WTC11 (cell line): ENCODE results near the gene NXN. TPM values are rescaled to one million over a fixed set of nuclear protein-coding genes. Genes with fewer than 3 reads are reported as not detected.

Experiments
- ATAC-seq: fragments of 200-7000 bp; cut with Tn5 transposase; 2 replicates; pipeline ENCODE4 v1.10.0; 2021; ENCODE audit warnings: mild to moderate bottlenecking, moderate library complexity
- CTCF ChIA-PET: fragments of 300-600 bp; sonication (Branson Sonifier 250); formaldehyde crosslinking; loops from one replicate; lab custom pipeline; 2021; ENCODE audit warnings: antibody characterized with exemption; lab: Charles Lee
- POLR2A ChIA-PET: fragments of 350-600 bp; sonication (Branson Sonifier 250); formaldehyde crosslinking; loops from one replicate; lab custom pipeline; 2021; ENCODE audit warnings: antibody characterized with exemption; lab: Charles Lee
- DNase-seq: peaks from one replicate; pipeline ENCODE4 v3.0.0; 2021; ENCODE audit warnings: low spot score
- H3K27ac Mint-ChIP-seq: 2 replicates; pipeline ENCODE4 v1.8.0; 2021; ENCODE audit warnings: mixed read lengths
- H3K27me3 Mint-ChIP-seq: 2 replicates; pipeline ENCODE4 v1.8.0; 2021; ENCODE audit warnings: low read depth, mild to moderate bottlenecking, moderate library complexity, mixed read lengths
- H3K36me3 Mint-ChIP-seq: 2 replicates; pipeline ENCODE4 v1.8.0; 2021; ENCODE audit warnings: mixed read lengths
- H3K4me1 Mint-ChIP-seq: 2 replicates; pipeline ENCODE4 v1.8.0; 2022; ENCODE audit warnings: mixed read lengths
- H3K4me3 Mint-ChIP-seq: 2 replicates; pipeline ENCODE4 v1.8.0; 2021; ENCODE audit warnings: mild to moderate bottlenecking, moderate library complexity, mixed read lengths
- H3K9me3 Mint-ChIP-seq: 2 replicates; pipeline ENCODE4 v1.8.0; 2021; ENCODE audit warnings: mixed read lengths
- AFF4 ChIP-seq: sonication (generic); formaldehyde crosslinking; IDR thresholded peaks from 2 replicates; pipeline ENCODE4 v1.8.1; 2023; ENCODE audit warnings: mild to moderate bottlenecking, missing genetic modification reagents, borderline replicate concordance
- AR ChIP-seq: fragments of 250-450 bp; sonication (Bioruptor Pico); IDR thresholded peaks from 2 replicates; pipeline ENCODE4 v1.9.0; 2021; ENCODE audit warnings: mild to moderate bottlenecking
- ATF3 ChIP-seq: sonication (generic); formaldehyde crosslinking; conservative IDR thresholded peaks from 2 replicates; pipeline ENCODE4 v1.8.1; 2022; ENCODE audit warnings: mild to moderate bottlenecking, missing genetic modification reagents
- CREM ChIP-seq: sonication (generic); formaldehyde crosslinking; IDR thresholded peaks from 2 replicates; pipeline ENCODE4 v1.8.1; 2022; ENCODE audit warnings: mild to moderate bottlenecking, missing genetic modification reagents, moderate library complexity
- E2F5 ChIP-seq: sonication (generic); formaldehyde crosslinking; IDR thresholded peaks from 2 replicates; pipeline ENCODE4 v1.8.1; 2022; ENCODE audit warnings: mild to moderate bottlenecking, moderate library complexity, missing genetic modification reagents
- ESRRA ChIP-seq: sonication (generic); formaldehyde crosslinking; IDR thresholded peaks from 2 replicates; pipeline ENCODE4 v1.8.1; 2022; ENCODE audit warnings: mild to moderate bottlenecking, missing genetic modification reagents, borderline replicate concordance
- FOXK1 ChIP-seq: sonication (generic); formaldehyde crosslinking; IDR thresholded peaks from 2 replicates; pipeline ENCODE4 v1.8.0; 2022; ENCODE audit warnings: mild to moderate bottlenecking, moderate library complexity, missing genetic modification reagents
- MLX ChIP-seq: sonication (generic); formaldehyde crosslinking; IDR thresholded peaks from 2 replicates; pipeline ENCODE4 v1.8.1; 2023; ENCODE audit warnings: mild to moderate bottlenecking, missing genetic modification reagents, moderate library complexity
- MXD4 ChIP-seq: fragments of 250-450 bp; sonication (Bioruptor Pico); IDR thresholded peaks from 2 replicates; pipeline ENCODE4 v1.8.0; 2021; ENCODE audit warnings: mild to moderate bottlenecking, moderate library complexity, borderline replicate concordance
- MYBL2 ChIP-seq: sonication (generic); formaldehyde crosslinking; IDR thresholded peaks from 2 replicates; pipeline ENCODE4 v1.8.1; 2023; ENCODE audit warnings: mild to moderate bottlenecking, moderate library complexity, missing genetic modification reagents
- NFE2L1 ChIP-seq: sonication (generic); formaldehyde crosslinking; IDR thresholded peaks from 2 replicates; pipeline ENCODE4 v1.8.1; 2023; ENCODE audit warnings: missing genetic modification reagents
- NFYB ChIP-seq: sonication (generic); formaldehyde crosslinking; conservative IDR thresholded peaks from 2 replicates; pipeline ENCODE4 v1.8.0; 2022; ENCODE audit warnings: low read depth, missing genetic modification reagents
- NR1H2 ChIP-seq: sonication (generic); formaldehyde crosslinking; IDR thresholded peaks from 2 replicates; pipeline ENCODE4 v1.9.0; 2021; ENCODE audit warnings: mild to moderate bottlenecking, moderate library complexity, missing genetic modification reagents
- OVOL2 ChIP-seq: fragments of 250-450 bp; sonication (Bioruptor Pico); IDR thresholded peaks from 2 replicates; pipeline ENCODE4 v1.9.0; 2021; ENCODE audit warnings: mild to moderate bottlenecking, borderline replicate concordance
- PREB ChIP-seq: sonication (generic); formaldehyde crosslinking; IDR thresholded peaks from 2 replicates; pipeline ENCODE4 v1.8.1; 2022; ENCODE audit warnings: mild to moderate bottlenecking, missing genetic modification reagents, moderate library complexity, borderline replicate concordance
- PRRX2 ChIP-seq: fragments of 250-450 bp; sonication (Bioruptor Pico); IDR thresholded peaks from 2 replicates; pipeline ENCODE4 v1.8.0; 2021; ENCODE audit warnings: mild to moderate bottlenecking
- RORB ChIP-seq: fragments of 250-450 bp; sonication (Bioruptor Pico); IDR thresholded peaks from 2 replicates; pipeline ENCODE4 v1.9.0; 2021; ENCODE audit warnings: mild to moderate bottlenecking
- SMAD3 ChIP-seq: sonication (generic); formaldehyde crosslinking; IDR thresholded peaks from 2 replicates; pipeline ENCODE4 v1.8.0; 2022; ENCODE audit warnings: missing genetic modification reagents, mild to moderate bottlenecking, borderline replicate concordance
- ZNF396 ChIP-seq: fragments of 250-450 bp; sonication (Bioruptor Pico); IDR thresholded peaks from 2 replicates; pipeline ENCODE4 v1.8.0; 2021; ENCODE audit warnings: mild to moderate bottlenecking, moderate library complexity, borderline replicate concordance
- ZNF416 ChIP-seq: fragments of 250-450 bp; sonication (Bioruptor Pico); IDR thresholded peaks from 2 replicates; pipeline ENCODE4 v1.9.0; 2021; ENCODE audit warnings: mild to moderate bottlenecking, inconsistent platforms
- ZNF423 ChIP-seq: fragments of 250-450 bp; sonication (Bioruptor Pico); IDR thresholded peaks from 2 replicates; pipeline ENCODE4 v2.1.2; 2022; ENCODE audit warnings: mild to moderate bottlenecking, moderate library complexity
- total RNA-seq: library from RNA; stranded (reverse); gene quantifications from 3 replicates; pipeline ENCODE4 v1.2.3, GENCODE V29; 2021

NXN gene
- total RNA-seq, 1 experiment from 2014 or later, result 96.8 TPM

- TF ChIP-seq ESRRA, result no peak
- no peak for TF ChIP-seq MYBL2 (CRISPR knock-in tag)
- no peak for TF ChIP-seq ZNF416 (CRISPR knock-in tag)
- TF ChIP-seq NFE2L1 (CRISPR knock-in tag), result no peak
- TF ChIP-seq ZNF423 (CRISPR knock-in tag), result no peak
- TF ChIP-seq SMAD3 (CRISPR knock-in tag), result no peak
- TF ChIP-seq MXD4 (CRISPR knock-in tag), result no peak
- no peak for TF ChIP-seq FOXK1 (CRISPR knock-in tag)
- no peak for TF ChIP-seq E2F5 (CRISPR knock-in tag)
- TF ChIP-seq NFYB (CRISPR knock-in tag), result no peak
- no peak for TF ChIP-seq MLX (CRISPR knock-in tag)
- no peak for TF ChIP-seq AFF4 (CRISPR knock-in tag)
- TF ChIP-seq ZNF396 (CRISPR knock-in tag), result no peak
- no peak for TF ChIP-seq PRRX2
- Mint-ChIP-seq H3K9me3 (no peaks in the 10 kb centered on the region; the same call in 1 of the 2 replicates), H3K27ac (no peak overlapping the region), H3K27me3 (no peaks in the 10 kb centered on the region), H3K36me3 (peaks cover 24% of the 10 kb centered on the region), H3K4me1 (no peaks in the 10 kb centered on the region), H3K4me3 (no peak overlapping the region)
- ATAC-seq (no peak), DNase-seq (no peak)
- POLR2A ChIA-PET, result no interaction called here
- CTCF ChIA-PET, result interaction anchor here (1.2 to 1.6 kb wide), 2 partner anchors 29 to 157 kb away, joined by 3 to 6 read pairs; no protein-coding TSS in a partner anchor
Measured at GRCh38 chr17:824378-824777, 155.2 kb downstream of the NXN start.

- TF ChIP-seq NR1H2 (CRISPR knock-in tag) (no peak), OVOL2 (CRISPR knock-in tag) (no peak), ATF3 (CRISPR knock-in tag) (no peak), CREM (CRISPR knock-in tag) (no peak), AR (CRISPR knock-in tag) (no peak), PREB (CRISPR knock-in tag) (no peak), RORB (CRISPR knock-in tag) (no peak)
- ChIA-PET POLR2A (no interaction called here), CTCF (no interaction called here)
- no peaks in the 10 kb centered on the region for H3K4me1 Mint-ChIP-seq
- ATAC-seq (no peak), DNase-seq (no peak)
- no peak overlapping the region for H3K27ac Mint-ChIP-seq
- peaks cover 29% of the 10 kb centered on the region for H3K36me3 Mint-ChIP-seq
- H3K27me3 Mint-ChIP-seq, result no peaks in the 10 kb centered on the region
- H3K4me3 Mint-ChIP-seq, result no peak overlapping the region
- no peaks in the 10 kb centered on the region for H3K9me3 Mint-ChIP-seq
Measured at GRCh38 chr17:823501-823902, 156.1 kb downstream of the NXN start.
